Endodermal cell (in vitro differentiated cells): ENCODE results near the gene FBXL17. TPM values are rescaled to one million over a fixed set of nuclear protein-coding genes. Genes with fewer than 3 reads are reported as not detected.

Source experiments
- DNase-seq: peaks from one replicate; pipeline ENCODE4 v3.0.0-alpha.2; 2017
- H3K27ac ChIP-seq: 2 replicates; pipeline ENCODE4 v1.5.1; 2013; ENCODE audit warnings: mild to moderate bottlenecking, low read depth, low read length, moderate library complexity
- H3K27me3 ChIP-seq: 2 replicates; pipeline ENCODE4 v1.6.1; 2013; ENCODE audit warnings: mild to moderate bottlenecking, low read length, moderate library complexity; ENCODE audit not compliant: insufficient read depth, control insufficient read depth, poor library complexity, severe bottlenecking
- H3K36me3 ChIP-seq: 2 replicates; pipeline ENCODE4 v1.7.0; 2013; ENCODE audit warnings: mild to moderate bottlenecking, low read length, moderate library complexity; ENCODE audit not compliant: control insufficient read depth, insufficient read depth
- H3K4me1 ChIP-seq: one replicate; pipeline ENCODE4 v1.7.0; 2013; ENCODE audit warnings: low read length; ENCODE audit not compliant: control insufficient read depth, insufficient read depth
- H3K4me3 ChIP-seq: 2 replicates; pipeline ENCODE4 v1.5.1; 2013; ENCODE audit warnings: mild to moderate bottlenecking, low read length, moderate library complexity
- H3K9ac ChIP-seq: 2 replicates; pipeline ENCODE4 v1.6.1; 2013; ENCODE audit warnings: mild to moderate bottlenecking, low read length, moderate library complexity; ENCODE audit not compliant: poor library complexity, severe bottlenecking; ENCODE audit errors: extremely low read depth
- H3K9me3 ChIP-seq: 2 replicates; pipeline ENCODE4 v1.6.1; 2013; ENCODE audit warnings: mild to moderate bottlenecking, low read length, moderate library complexity; ENCODE audit not compliant: control insufficient read depth
- H3K27ac Mint-ChIP-seq: 2 replicates; pipeline ENCODE4 v1.8.0; 2020; ENCODE audit warnings: mixed read lengths
- H3K27me3 Mint-ChIP-seq: 2 replicates; pipeline ENCODE4 v1.8.0; 2021; ENCODE audit warnings: mild to moderate bottlenecking, mixed read lengths; ENCODE audit not compliant: insufficient read depth
- H3K36me3 Mint-ChIP-seq: 2 replicates; pipeline ENCODE4 v1.8.0; 2020; ENCODE audit warnings: low read depth, mixed read lengths
- H3K4me1 Mint-ChIP-seq: 2 replicates; pipeline ENCODE4 v1.8.0; 2020; ENCODE audit warnings: mixed read lengths
- H3K4me3 Mint-ChIP-seq: 2 replicates; pipeline ENCODE4 v1.8.0; 2020; ENCODE audit warnings: mild to moderate bottlenecking, moderate library complexity, mixed read lengths
- H3K9me3 Mint-ChIP-seq: 2 replicates; pipeline ENCODE4 v1.8.0; 2020; ENCODE audit warnings: mild to moderate bottlenecking, mixed read lengths
- CTCF ChIP-seq: fragments of 200-600 bp; sonication (generic); conservative IDR thresholded peaks from 2 replicates; pipeline ENCODE4 v1.5.0; 2021; ENCODE audit warnings: antibody characterized with exemption, mild to moderate bottlenecking
- WGBS, 2 experiments: methylation state at CpG; one replicate each; pipeline versions ENCODE4 v1.1.5 to v1.1.7; 2013; ENCODE audit warnings: missing lambda C conversion rate in 2 of 2, mixed read lengths in 1 of 2; ENCODE audit not compliant: insufficient coverage in 1 of 2, insufficient read length in 1 of 2; 5-methylcytosine and 5-hydroxymethylcytosine counted together
- total RNA-seq, 2 donors: library from RNA; stranded (reverse); fragmentation: NEBNext Ultra II Directional in 1 of 2; extraction: Animal tissue kit (Norgen Biotek cat#: 25700) in 1 of 2; gene quantifications; 2 replicates in 1 of 2; 3 replicates in 1 of 2; pipeline ENCODE4 v1.2.1, GENCODE V29; 2021

FBXL17 gene
- total RNA-seq, 2 donors from 2014 or later = 7.4 to 8.6 TPM

GRCh38 chr5:108321341-108321740 lies 60.6 kb downstream of the FBXL17 start:
- 80% methylated on average over 1 of the region's 1 CpG; no CpG with 5 or more reads in 1 of the 2 experiments for WGBS, 2 experiments
- Mint-ChIP-seq H3K27me3 (no peaks in the 10 kb centered on the region), H3K27ac (no peak overlapping the region), H3K4me1 (no peaks in the 10 kb centered on the region), H3K4me3 (no peak overlapping the region), H3K36me3 (no peaks in the 10 kb centered on the region), H3K9me3 (no peaks in the 10 kb centered on the region)
- DNase-seq = no peak
- Histone ChIP-seq H3K9me3 (no peaks in the 10 kb centered on the region), H3K4me3 (no peak overlapping the region), H3K27me3 (no peaks in the 10 kb centered on the region), H3K4me1 (no peaks in the 10 kb centered on the region), H3K36me3 (no peaks in the 10 kb centered on the region), H3K27ac (no peak overlapping the region), H3K9ac (no peak overlapping the region)
- no peak for TF ChIP-seq CTCF

- H3K4me1 Mint-ChIP-seq = no peaks in the 10 kb centered on the region
- H3K27me3 Mint-ChIP-seq = no peaks in the 10 kb centered on the region
- Histone ChIP-seq H3K9ac (no peak overlapping the region), H3K27me3 (no peaks in the 10 kb centered on the region), H3K27ac (no peak overlapping the region), H3K4me1 (no peaks in the 10 kb centered on the region), H3K4me3 (no peak overlapping the region), H3K9me3 (no peaks in the 10 kb centered on the region), H3K36me3 (no peaks in the 10 kb centered on the region)
- H3K9me3 Mint-ChIP-seq = no peaks in the 10 kb centered on the region
- H3K4me3 Mint-ChIP-seq = no peak overlapping the region
- H3K27ac Mint-ChIP-seq = no peak overlapping the region
- no peaks in the 10 kb centered on the region for H3K36me3 Mint-ChIP-seq
- TF ChIP-seq CTCF = no peak
- no peak for DNase-seq
Measured at GRCh38 chr5:108320231-108320630, 61.7 kb downstream of the FBXL17 start.

- no peaks in the 10 kb centered on the region for H3K27me3 Mint-ChIP-seq
- Histone ChIP-seq H3K9ac (no peak overlapping the region), H3K27ac (no peak overlapping the region), H3K9me3 (no peaks in the 10 kb centered on the region), H3K4me1 (no peaks in the 10 kb centered on the region), H3K4me3 (no peak overlapping the region), H3K36me3 (no peaks in the 10 kb centered on the region), H3K27me3 (no peaks in the 10 kb centered on the region)
- H3K4me3 Mint-ChIP-seq = no peak overlapping the region
- no peaks in the 10 kb centered on the region for H3K9me3 Mint-ChIP-seq
- H3K36me3 Mint-ChIP-seq = no peaks in the 10 kb centered on the region
- no peak for DNase-seq
- H3K4me1 Mint-ChIP-seq = no peaks in the 10 kb centered on the region
- H3K27ac Mint-ChIP-seq = no peak overlapping the region
- TF ChIP-seq CTCF = no peak
Measured at GRCh38 chr5:108315829-108316228, 66.1 kb downstream of the FBXL17 start.
